Glomerular endothelial cell (primary cell): Measurements from ENCODE around the gene ANKRD49. TPM values are rescaled to one million over a fixed set of nuclear protein-coding genes. Genes with fewer than 3 reads are reported as not detected.

ENCODE experiments used
- DNase-seq: peaks from one replicate; pipeline ENCODE4 v3.0.0-alpha.2; 2011; ENCODE audit warnings: low read depth, low spot score; ENCODE audit errors: extremely low read depth
- total RNA-seq: library from RNA; depleted of rRNA; stranded (reverse); fragments of >200 nt; gene quantifications from 2 replicates; pipeline ENCODE4 v1.2.3, GENCODE V29; 2015

Gene ANKRD49
- total RNA-seq, result 4.3 and 6.0 TPM in 2 replicates

GRCh38 chr11:94493281-94494125, at the start of gene ANKRD49, which contains the start of gene MRE11:
ANKRD49 (plus strand) TSS chr11:94493984; CDS start chr11:94496694, 2,710 bp downstream.
MRE11 (minus strand) TSS chr11:94493844; CDS start chr11:94492801, 1,043 bp downstream.
- peak; percentile 86 for DNase-seq

- DNase-seq, result no peak
Measured at GRCh38 chr11:94445641-94446040, 48.1 kb upstream of the ANKRD49 start.

- no peak for DNase-seq
Measured at GRCh38 chr11:94447149-94447548, 46.6 kb upstream of the ANKRD49 start.

- DNase-seq, result no peak
Measured at GRCh38 chr11:94449029-94449428, 44.8 kb upstream of the ANKRD49 start.

GRCh38 chr11:94449437-94449836, 44.3 kb upstream of the ANKRD49 start:
- peak; percentile 27 for DNase-seq

- peak; percentile 18 for DNase-seq
Measured at GRCh38 chr11:94450048-94450447, 43.7 kb upstream of the ANKRD49 start.

GRCh38 chr11:94452988-94453387, 40.8 kb upstream of the ANKRD49 start:
- DNase-seq, result no peak

- no peak for DNase-seq
Measured at GRCh38 chr11:94454301-94454700, 39.5 kb upstream of the ANKRD49 start.

GRCh38 chr11:94455861-94456260, 37.9 kb upstream of the ANKRD49 start:
- DNase-seq, result no peak

- no peak for DNase-seq
Measured at GRCh38 chr11:94457118-94458029, 36.4 kb upstream of the ANKRD49 start.

- DNase-seq, result no peak
Measured at GRCh38 chr11:94459576-94459975, 34.2 kb upstream of the ANKRD49 start.

GRCh38 chr11:94469416-94469815, 24.4 kb upstream of the ANKRD49 start:
- DNase-seq, result no peak

- DNase-seq, result no peak
Measured at GRCh38 chr11:94472916-94473799, 20.6 kb upstream of the ANKRD49 start.

- no peak for DNase-seq
Measured at GRCh38 chr11:94477624-94478023, 16.2 kb upstream of the ANKRD49 start.

- no peak for DNase-seq
Measured at GRCh38 chr11:94481342-94481741, 12.4 kb upstream of the ANKRD49 start.

GRCh38 chr11:94486068-94486467, 7.7 kb upstream of the ANKRD49 start:
- no peak for DNase-seq

GRCh38 chr11:94494126-94494680, 419 bp downstream of the ANKRD49 start:
- no peak for DNase-seq

GRCh38 chr11:94500181-94500580, 6.4 kb downstream of the ANKRD49 start:
- DNase-seq, result no peak

- no peak for DNase-seq
Measured at GRCh38 chr11:94501522-94501921, 7.7 kb downstream of the ANKRD49 start.

- DNase-seq, result peak; percentile 67
Measured at GRCh38 chr11:94504689-94505293, 11.0 kb downstream of the ANKRD49 start.
